Measurements from ENCODE around the gene SYPL1.

- no peak for TF ChIP-seq CTCF (IDR thresholded peaks at IDR 0.05)
- no peak for TF ChIP-seq POLR2A (IDR thresholded peaks at IDR 0.05)
Observed at GRCh38 chr7:106110238-106110560, 1.9 kb downstream of the SYPL1 start.

Data from thyroid gland (tissue), 4 donors.